Measurements from ENCODE around the gene TRAP1.

The TRAP1 gene

GRCh38 chr16:3731126-3731935 lies 14.0 kb upstream of the TRAP1 start:
- no peak for DNase-seq (ENCODE audit: low spot score)
- Histone ChIP-seq H3K27ac (no peak overlapping the region), H3K4me3 (no peak overlapping the region)
- TF ChIP-seq, protein P1, sequence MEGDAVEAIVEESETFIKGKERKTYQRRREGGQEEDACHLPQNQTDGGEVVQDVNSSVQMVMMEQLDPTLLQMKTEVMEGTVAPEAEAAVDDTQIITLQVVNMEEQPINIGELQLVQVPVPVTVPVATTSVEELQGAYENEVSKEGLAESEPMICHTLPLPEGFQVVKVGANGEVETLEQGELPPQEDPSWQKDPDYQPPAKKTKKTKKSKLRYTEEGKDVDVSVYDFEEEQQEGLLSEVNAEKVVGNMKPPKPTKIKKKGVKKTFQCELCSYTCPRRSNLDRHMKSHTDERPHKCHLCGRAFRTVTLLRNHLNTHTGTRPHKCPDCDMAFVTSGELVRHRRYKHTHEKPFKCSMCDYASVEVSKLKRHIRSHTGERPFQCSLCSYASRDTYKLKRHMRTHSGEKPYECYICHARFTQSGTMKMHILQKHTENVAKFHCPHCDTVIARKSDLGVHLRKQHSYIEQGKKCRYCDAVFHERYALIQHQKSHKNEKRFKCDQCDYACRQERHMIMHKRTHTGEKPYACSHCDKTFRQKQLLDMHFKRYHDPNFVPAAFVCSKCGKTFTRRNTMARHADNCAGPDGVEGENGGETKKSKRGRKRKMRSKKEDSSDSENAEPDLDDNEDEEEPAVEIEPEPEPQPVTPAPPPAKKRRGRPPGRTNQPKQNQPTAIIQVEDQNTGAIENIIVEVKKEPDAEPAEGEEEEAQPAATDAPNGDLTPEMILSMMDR (IDR thresholded peaks at IDR 0.05), result no peak

DNA sequence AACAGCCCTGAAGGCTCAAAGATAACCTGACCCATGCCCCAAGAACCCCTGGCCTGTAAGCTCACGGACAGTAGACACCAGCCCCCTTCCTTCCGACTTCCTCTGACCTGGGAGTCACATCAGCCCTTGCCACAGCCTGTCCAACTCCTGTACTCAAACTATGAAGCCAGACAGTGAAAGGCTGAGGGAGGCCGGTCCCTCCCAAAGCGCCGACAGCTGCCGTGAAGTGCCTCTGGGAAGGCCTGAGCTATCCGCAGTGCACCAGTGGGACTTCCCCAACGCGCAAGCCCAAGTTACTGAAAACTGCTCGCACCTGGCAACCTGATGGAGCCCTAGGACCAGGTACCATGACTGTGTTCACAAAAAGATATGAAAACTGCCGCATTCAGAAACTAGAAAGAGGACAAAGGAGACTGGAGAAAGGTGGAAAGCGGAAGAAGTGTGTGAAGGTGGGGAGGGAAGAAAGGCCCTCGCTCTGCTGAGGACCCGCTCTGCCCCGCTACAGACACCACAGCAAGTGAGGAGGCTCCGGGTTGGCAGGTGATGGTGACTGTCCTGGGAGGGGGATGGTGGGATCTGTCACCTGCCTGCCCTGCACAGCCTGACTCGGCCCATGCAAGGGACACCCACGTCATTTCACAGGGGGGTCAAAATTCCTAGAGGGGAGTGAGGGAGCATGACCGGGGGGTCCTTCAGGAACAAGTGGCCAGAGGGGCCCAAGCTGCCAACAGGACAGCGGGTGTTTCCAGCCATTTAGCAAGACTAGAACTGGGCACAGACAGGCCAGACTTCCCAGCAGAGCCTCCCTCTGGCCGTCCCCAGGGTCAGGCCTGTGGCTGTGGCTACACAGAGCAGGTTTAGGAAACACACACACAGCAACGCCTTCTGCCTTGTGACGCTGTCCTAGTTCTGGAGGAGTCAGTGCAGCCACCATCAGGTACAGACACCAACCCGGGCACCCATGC lies 13.1 kb upstream of the TRAP1 start:
- Histone ChIP-seq H3K4me3 (no peak overlapping the region), H3K27ac (no peak overlapping the region)
- no peak for DNase-seq (ENCODE audit: low spot score)
- TF ChIP-seq, protein P1 (IDR thresholded peaks at IDR 0.05), result no peak

DNA sequence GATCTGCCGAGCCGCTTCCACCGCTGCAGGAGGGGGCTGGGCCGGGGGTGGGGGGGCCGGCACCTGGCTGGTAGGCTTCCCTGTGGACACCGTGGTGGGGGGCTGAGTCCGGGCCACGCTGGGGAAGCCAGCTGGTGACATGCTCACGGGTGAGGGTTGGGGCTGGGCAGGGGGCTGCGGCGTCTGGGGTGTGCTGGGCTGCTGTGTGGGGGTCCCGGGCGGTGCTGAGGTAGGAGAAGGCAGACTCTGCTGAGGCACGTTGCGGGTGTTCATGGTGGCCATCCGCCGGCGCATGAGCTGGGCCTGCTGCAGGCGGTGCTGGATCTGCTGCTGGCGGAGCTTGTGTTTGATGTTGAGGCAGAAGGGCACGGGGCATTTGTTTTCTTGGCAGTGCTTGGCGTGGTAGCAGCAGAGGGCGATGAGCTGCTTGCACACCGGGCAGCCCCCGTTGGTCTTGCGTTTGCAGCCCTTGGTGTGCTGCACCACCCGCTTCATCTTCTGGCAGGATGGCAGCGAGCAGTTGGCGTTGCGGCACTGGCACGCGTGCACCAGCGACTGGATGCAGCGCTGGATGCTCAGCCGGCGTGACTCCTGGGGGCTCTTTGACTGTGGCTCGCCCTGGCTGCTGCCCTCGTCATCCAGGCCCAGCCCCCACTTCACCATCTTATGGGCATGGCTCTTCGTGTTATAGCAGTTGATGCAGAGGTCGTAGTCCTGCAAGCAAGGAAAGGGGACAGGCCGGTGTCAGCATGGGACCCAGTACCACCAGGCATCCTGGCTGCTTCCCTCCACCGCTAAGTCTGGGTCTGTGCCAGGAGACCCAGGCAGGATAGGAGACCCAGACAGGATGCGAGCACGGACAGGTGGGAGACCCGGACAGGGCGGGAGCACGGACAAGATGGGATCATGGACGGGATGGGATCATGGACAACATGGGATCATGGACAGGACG lies 12.1 kb upstream of the TRAP1 start:
- DNase-seq (ENCODE audit: low spot score), result no peak
- Histone ChIP-seq H3K4me3 (no peak overlapping the region), H3K27ac (no peak overlapping the region)
- TF ChIP-seq, protein P1 (IDR thresholded peaks at IDR 0.05), result no peak

DNA sequence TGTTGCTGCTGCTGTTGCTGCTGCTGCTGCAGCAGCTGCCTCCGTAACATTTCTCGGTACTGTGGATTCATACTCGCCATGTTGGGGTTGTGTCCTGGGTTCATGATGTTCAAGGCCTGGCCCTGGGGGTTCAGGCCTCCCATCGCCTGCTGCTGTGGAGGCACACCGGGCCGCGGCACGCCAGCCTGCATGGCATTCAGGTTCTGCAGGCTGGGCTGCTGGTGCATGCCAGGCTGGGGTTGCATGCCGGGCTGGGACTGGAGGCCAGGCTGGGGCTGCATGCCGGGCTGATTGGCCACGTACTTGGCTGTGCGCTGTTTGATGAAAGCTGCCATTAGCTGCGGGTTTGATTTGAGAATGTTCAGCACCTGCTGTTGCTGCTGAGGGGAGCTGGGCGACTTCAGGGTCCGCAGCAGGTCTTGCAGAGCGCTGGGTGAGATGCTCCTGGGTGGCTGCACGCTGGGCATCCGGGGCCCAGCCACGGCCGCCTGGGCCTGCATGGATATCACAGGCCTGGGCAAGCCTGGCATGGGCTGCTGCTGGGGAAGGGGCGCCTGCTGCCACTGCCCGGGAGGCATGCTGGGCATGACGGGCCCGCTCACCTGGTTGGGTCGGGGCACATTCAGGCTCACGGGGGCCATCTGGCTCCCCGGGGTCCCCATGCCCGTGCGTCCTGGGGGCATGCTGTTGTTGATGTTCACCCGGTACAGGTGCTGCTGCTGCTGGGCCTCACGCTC lies 11.3 kb upstream of the TRAP1 start:
- Histone ChIP-seq H3K4me3 (no peak overlapping the region), H3K27ac (no peak overlapping the region)
- TF ChIP-seq, protein P1 (IDR thresholded peaks at IDR 0.05), result no peak
- DNase-seq (ENCODE audit: low spot score), result no peak

- Histone ChIP-seq H3K27ac (no peak overlapping the region), H3K4me3 (no peak overlapping the region)
- TF ChIP-seq, protein P1 (IDR thresholded peaks at IDR 0.05), result no peak
- DNase-seq (ENCODE audit: low spot score), result no peak
These were observed 10.6 kb upstream of the TRAP1 start for GRCh38 chr16:3727806-3728381.
